A549 (cell line): ENCODE results near the gene ANK2.

Experiments used
- EHMT2 ChIP-seq: fragments of 200-600 bp; sonication (generic); IDR thresholded peaks from 2 replicates; pipeline ENCODE4 v1.6.1; 2016; ENCODE audit warnings: antibody characterized with exemption, low read depth, mild to moderate bottlenecking, moderate library complexity
- EP300 ChIP-seq, 2 experiments: fragments of >200 bp; sonication (Bioruptor Twin); formaldehyde crosslinking; IDR thresholded peaks; 2 replicates in 1 of 2; 3 replicates in 1 of 2; pipeline ENCODE4 v1.6.1; 2016 to 2017
- POLR2A ChIP-seq: IDR thresholded peaks from 2 replicates; pipeline ENCODE4 v1.6.1; 2012; ENCODE audit warnings: mild to moderate bottlenecking, low read length
- SREBF2 ChIP-seq: fragments of 450-650 bp; IDR thresholded peaks from 2 replicates; pipeline ENCODE4 v1.6.1; 2014; ENCODE audit warnings: mild to moderate bottlenecking, moderate library complexity
- ZC3H11A ChIP-seq: fragments of 450-650 bp; IDR thresholded peaks from 2 replicates; pipeline ENCODE4 v1.6.1; 2014; ENCODE audit warnings: antibody characterized with exemption, mild to moderate bottlenecking
- ZSCAN20 ChIP-seq: fragments of 250-450 bp; sonication (Bioruptor Pico); IDR thresholded peaks from 2 replicates; pipeline ENCODE4 v1.8.0; 2022; ENCODE audit warnings: mild to moderate bottlenecking, moderate library complexity
- TF ChIP-seq, protein P1 (sequence below): fragments of >200 bp; sonication (Bioruptor Twin); formaldehyde crosslinking; IDR thresholded peaks from 3 replicates; pipeline ENCODE4 v1.5.1; 2016
- TF ChIP-seq, protein P2 (sequence below): IDR thresholded peaks from 2 replicates; pipeline ENCODE4 v1.6.1; 2012

DNA sequence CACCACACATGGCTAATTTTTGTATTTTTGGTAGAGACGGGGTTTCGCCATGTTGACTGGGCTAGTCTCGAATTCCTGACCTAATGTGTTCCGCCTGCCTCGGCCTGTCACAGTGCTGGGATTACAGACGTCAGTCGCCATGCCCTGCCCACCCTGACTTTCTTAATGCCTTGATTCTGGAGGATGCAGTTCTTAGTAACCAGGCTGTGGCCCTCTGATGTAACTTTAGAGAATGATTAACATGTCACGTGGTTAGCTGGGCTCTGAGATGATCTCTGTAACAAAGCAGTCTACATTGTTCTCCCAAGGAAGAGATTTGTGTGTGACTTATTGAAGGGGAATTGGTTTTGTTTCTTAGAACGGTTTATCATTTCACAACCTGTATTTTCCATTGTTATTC, 30.6 kb downstream of the ANK2 start:
- TF ChIP-seq ZC3H11A (no peak), POLR2A (no peak), EP300 (IDR thresholded peaks at IDR 0.05) (no peak), EHMT2 (no peak), SREBF2 (no peak), ZSCAN20 (CRISPR knock-in tag) (no peak)
- TF ChIP-seq, protein P1, sequence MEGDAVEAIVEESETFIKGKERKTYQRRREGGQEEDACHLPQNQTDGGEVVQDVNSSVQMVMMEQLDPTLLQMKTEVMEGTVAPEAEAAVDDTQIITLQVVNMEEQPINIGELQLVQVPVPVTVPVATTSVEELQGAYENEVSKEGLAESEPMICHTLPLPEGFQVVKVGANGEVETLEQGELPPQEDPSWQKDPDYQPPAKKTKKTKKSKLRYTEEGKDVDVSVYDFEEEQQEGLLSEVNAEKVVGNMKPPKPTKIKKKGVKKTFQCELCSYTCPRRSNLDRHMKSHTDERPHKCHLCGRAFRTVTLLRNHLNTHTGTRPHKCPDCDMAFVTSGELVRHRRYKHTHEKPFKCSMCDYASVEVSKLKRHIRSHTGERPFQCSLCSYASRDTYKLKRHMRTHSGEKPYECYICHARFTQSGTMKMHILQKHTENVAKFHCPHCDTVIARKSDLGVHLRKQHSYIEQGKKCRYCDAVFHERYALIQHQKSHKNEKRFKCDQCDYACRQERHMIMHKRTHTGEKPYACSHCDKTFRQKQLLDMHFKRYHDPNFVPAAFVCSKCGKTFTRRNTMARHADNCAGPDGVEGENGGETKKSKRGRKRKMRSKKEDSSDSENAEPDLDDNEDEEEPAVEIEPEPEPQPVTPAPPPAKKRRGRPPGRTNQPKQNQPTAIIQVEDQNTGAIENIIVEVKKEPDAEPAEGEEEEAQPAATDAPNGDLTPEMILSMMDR, result no peak
- TF ChIP-seq, protein P2, sequence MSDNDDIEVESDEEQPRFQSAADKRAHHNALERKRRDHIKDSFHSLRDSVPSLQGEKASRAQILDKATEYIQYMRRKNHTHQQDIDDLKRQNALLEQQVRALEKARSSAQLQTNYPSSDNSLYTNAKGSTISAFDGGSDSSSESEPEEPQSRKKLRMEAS, result no peak
